AG04450 (cell line): ENCODE data around the gene IGFBP4. TPM values are rescaled to one million over a fixed set of nuclear protein-coding genes. Genes with fewer than 3 reads are reported as not detected.

Source experiments
- CTCF ChIA-PET: fragments of 300-600, 350-600 bp; formaldehyde crosslinking; extraction: SDS; loops from one replicate; lab custom pipeline; 2022; ENCODE audit warnings: antibody characterized with exemption, inconsistent platforms; lab: Charles Lee
- POLR2A ChIA-PET: fragments of 350-600 bp; formaldehyde crosslinking; extraction: SDS; loops from one replicate; lab custom pipeline; 2021; ENCODE audit warnings: antibody characterized with exemption, inconsistent platforms; lab: Yijun Ruan, JAX
- DNase-seq: peaks from one replicate; pipeline ENCODE4 v3.0.0-alpha.2; 2011; ENCODE audit warnings: low read depth, low spot score
- H3K27ac ChIP-seq: one replicate; pipeline ENCODE4 v1.5.1; 2012; ENCODE audit warnings: low read depth, low read length, control low read depth
- H3K27me3 ChIP-seq: one replicate; pipeline ENCODE4 v1.6.0; 2012; ENCODE audit warnings: low read length; ENCODE audit not compliant: control insufficient read depth, insufficient read depth
- H3K4me3 ChIP-seq: 2 replicates; pipeline ENCODE4 v1.5.1; 2011; ENCODE audit warnings: mild to moderate bottlenecking, low read depth, low read length, control low read depth
- H3K9me3 ChIP-seq: 2 replicates; pipeline ENCODE4 v1.5.1; 2012; ENCODE audit warnings: low read length; ENCODE audit not compliant: control insufficient read depth, insufficient read depth
- polyA plus RNA-seq: library from polyadenylated mRNA; depleted of rRNA; stranded (reverse); fragments of >200 nt; gene quantifications from 2 replicates; pipeline ENCODE4 v1.2.3, GENCODE V29; 2011
- TF ChIP-seq, protein P1 (sequence below): IDR thresholded peaks from 2 replicates; pipeline ENCODE4 v1.5.1; 2011; ENCODE audit warnings: low read depth, low read length, control low read depth, inconsistent platforms

The IGFBP4 gene
- polyA plus RNA-seq, 1 experiment: 1,026 TPM

DNA sequence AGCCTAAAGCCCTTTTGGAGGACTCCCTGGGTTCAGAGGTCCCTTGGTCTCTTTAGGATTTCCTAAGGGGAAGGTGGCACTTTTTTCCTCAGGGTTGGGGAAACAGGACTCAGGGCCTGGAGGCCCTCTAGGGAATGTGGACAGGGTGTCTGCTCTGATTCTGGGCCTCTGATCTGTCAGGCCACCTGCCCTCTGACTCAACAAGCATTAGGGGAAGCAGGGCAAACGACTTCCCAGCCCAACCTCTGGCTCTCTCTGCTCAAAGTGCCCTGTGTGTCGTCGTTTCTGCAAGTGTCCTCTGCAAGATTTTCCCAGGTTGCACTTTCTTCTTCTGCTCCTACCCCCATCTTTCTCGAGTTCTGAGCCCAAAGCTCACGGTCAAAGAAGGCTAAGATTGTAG is 6.6 kb upstream of the IGFBP4 start:
- H3K9me3 ChIP-seq: no peaks in the 10 kb centered on the region
- no peak overlapping the region for H3K4me3 ChIP-seq
- CTCF ChIA-PET: interaction anchor here (0.7 to 6.5 kb wide), 4 partner anchors 22 to 402 kb away, joined by 3 to 50 read pairs (median 5); no protein-coding TSS in a partner anchor
- TF ChIP-seq, protein P1, sequence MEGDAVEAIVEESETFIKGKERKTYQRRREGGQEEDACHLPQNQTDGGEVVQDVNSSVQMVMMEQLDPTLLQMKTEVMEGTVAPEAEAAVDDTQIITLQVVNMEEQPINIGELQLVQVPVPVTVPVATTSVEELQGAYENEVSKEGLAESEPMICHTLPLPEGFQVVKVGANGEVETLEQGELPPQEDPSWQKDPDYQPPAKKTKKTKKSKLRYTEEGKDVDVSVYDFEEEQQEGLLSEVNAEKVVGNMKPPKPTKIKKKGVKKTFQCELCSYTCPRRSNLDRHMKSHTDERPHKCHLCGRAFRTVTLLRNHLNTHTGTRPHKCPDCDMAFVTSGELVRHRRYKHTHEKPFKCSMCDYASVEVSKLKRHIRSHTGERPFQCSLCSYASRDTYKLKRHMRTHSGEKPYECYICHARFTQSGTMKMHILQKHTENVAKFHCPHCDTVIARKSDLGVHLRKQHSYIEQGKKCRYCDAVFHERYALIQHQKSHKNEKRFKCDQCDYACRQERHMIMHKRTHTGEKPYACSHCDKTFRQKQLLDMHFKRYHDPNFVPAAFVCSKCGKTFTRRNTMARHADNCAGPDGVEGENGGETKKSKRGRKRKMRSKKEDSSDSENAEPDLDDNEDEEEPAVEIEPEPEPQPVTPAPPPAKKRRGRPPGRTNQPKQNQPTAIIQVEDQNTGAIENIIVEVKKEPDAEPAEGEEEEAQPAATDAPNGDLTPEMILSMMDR: no peak
- POLR2A ChIA-PET: no interaction called here
- no peak overlapping the region for H3K27ac ChIP-seq
- DNase-seq: no peak
- no peaks in the 10 kb centered on the region for H3K27me3 ChIP-seq

DNA sequence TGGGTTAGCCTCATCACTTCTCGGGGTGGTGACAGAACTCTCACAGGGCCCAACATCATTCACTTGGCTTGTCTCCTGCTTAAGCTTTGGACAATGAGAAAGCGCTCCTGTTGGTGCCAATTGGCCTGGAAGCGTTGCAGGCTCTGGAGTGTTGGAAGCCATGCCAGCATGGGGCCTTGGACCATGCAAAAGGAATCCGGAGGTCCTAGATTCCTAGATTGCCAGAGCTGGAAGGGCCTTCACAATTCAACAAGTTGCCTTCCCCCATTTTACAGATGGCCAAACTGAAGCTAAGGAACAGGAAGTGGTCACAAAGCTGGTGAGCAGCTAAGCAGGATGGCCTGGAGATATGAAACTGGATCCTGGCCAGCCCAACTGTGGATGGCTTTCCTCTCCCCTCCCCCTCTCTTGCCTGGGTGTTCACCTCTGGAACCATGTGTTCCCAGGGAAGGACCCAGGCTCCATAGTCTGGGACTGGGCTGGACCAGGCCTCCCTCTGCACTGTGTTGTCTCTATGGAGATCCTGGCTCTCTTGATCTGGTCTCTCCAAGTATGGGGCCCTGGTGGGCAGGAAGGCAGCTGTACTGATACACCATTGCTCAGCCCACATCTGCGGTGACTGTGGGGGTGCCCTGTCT is 6.0 kb upstream of the IGFBP4 start:
- H3K27ac ChIP-seq: no peak overlapping the region
- TF ChIP-seq, protein P1: no peak
- ChIA-PET POLR2A (interaction anchor here (0.6 kb wide), 1 partner anchor 17 kb away, joined by 3 read pairs; no protein-coding TSS in a partner anchor), CTCF (interaction anchor here (0.7 to 6.5 kb wide), 4 partner anchors 22 to 402 kb away, joined by 3 to 50 read pairs (median 5); no protein-coding TSS in a partner anchor)
- no peaks in the 10 kb centered on the region for H3K27me3 ChIP-seq
- no peak overlapping the region for H3K4me3 ChIP-seq
- H3K9me3 ChIP-seq: no peaks in the 10 kb centered on the region
- no peak for DNase-seq

DNA sequence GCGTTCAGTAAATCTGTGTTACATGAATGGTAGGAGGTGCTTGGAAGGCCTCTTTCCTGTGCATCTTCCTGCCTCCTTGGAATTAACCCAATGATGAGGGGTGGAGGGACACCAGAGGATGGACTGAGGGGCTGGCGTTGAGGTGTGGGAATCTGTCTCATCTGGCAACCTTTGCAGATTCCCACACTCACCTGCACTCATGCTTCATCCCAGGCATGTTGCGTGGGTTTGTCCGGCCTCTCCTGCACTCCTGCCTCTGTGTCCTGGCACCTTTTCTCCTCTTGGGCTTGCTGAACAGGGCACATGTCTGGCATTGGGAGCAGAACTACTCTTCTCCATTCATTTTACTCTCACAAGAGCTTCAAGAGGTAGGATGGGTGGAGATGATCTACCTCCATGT is 3.1 kb upstream of the IGFBP4 start:
- TF ChIP-seq, protein P1: no peak
- H3K9me3 ChIP-seq: no peaks in the 10 kb centered on the region
- DNase-seq: no peak
- H3K27ac ChIP-seq: no peak overlapping the region
- ChIA-PET POLR2A (interaction anchor here (0.9 to 1.0 kb wide), 2 partner anchors 31 to 93 kb away, joined by 3 to 4 read pairs; no protein-coding TSS in a partner anchor), CTCF (interaction anchor here (0.7 to 6.5 kb wide), 6 partner anchors 22 to 351 kb away, joined by 3 to 50 read pairs (median 5); partner anchors contain the start of gene TOP2A)
- H3K27me3 ChIP-seq: no peaks in the 10 kb centered on the region
- no peak overlapping the region for H3K4me3 ChIP-seq

DNA sequence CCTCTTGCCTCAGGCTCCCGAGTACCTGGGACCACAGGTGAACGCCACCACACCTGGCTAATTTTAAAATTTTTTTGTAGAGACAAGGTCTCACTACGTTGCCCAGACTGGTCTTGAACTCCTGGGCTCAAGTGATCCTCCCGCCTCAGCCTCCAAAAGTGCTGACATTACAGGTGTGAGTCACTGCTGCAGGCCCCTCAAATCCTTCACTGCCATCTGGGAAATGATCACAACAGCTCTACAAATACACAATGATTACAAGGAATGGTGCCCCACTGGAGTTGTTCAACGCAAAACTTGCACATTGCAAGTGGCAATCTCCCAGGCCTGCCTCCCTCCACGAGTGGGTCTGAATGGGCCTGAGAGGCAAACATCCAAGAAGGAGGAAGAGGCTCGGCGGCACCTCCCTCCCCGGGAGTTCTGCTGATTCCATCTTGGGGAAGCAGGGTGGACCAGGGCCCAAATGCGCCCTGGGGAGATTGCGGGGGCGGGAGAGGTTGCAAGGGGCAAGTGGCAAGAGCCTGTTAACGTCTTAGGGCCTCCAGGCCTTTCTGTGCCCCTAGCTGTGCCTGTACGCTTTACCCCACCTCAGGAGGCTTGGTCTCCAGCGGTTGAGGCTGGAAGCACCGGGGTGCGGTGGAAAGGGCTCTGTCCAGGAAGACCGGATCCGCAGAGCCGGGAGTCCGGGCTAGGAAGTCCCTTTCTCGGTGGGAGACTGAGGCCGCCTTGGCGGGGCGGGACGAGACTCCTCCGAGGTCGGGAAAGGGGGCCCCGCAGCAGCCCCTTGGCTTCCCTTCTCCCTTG is 656 bp upstream of the IGFBP4 start:
- CTCF ChIA-PET: interaction anchor here (0.6 to 6.5 kb wide), 9 partner anchors 10 to 195 kb away, joined by 3 to 50 read pairs (median 4); partner anchors contain the start of gene TOP2A
- DNase-seq: no peak
- peak overlapping the region; percentile 80 for H3K27ac ChIP-seq

More for the DNA sequence above, 656 bp upstream of the IGFBP4 start:
- H3K27me3 ChIP-seq: no peaks in the 10 kb centered on the region
- no peaks in the 10 kb centered on the region for H3K9me3 ChIP-seq
- TF ChIP-seq, protein P1: no peak
- POLR2A ChIA-PET: interaction anchor here (0.7 to 1.8 kb wide), 8 partner anchors 17 to 109 kb away, joined by 3 to 15 read pairs (median 4); no protein-coding TSS in a partner anchor
- H3K4me3 ChIP-seq: peak overlapping the region; percentile 98
